Right lobe of liver (tissue), 6 donors: ENCODE data around the gene PRDM16. TPM values are rescaled to one million over a fixed set of nuclear protein-coding genes. Genes with fewer than 3 reads are reported as not detected.

Experiments
- ATAC-seq, 4 donors: fragments of 200-7000 bp; cut with Tn5 transposase; one replicate each; pipeline ENCODE4 v1.9.1; 2020; ENCODE audit warnings: mild to moderate bottlenecking in 4 of 4, moderate library complexity in 4 of 4
- DNase-seq, 3 donors: peaks; one replicate each; pipeline ENCODE4 v3.0.0-alpha.2; 2020
- H3K27ac ChIP-seq, 3 donors: fragments of 200-600 bp; one replicate each; pipeline ENCODE4 v1.8.0; 2022
- H3K27me3 ChIP-seq, 2 donors: fragments of 200-600 bp; one replicate each; pipeline ENCODE4 v1.8.0; 2022
- H3K36me3 ChIP-seq, 4 donors: fragments of 200-600 bp; sonication (generic) in 1 of 4; one replicate each; pipeline versions ENCODE4 v1.5.1 to v1.8.0; 2017 to 2022; ENCODE audit warnings: control low read depth in 1 of 4
- H3K4me1 ChIP-seq, 4 donors: fragments of 200-600 bp; sonication (generic) in 1 of 4; one replicate each; pipeline versions ENCODE4 v1.5.1 to v1.8.0; 2017 to 2022; ENCODE audit warnings: control low read depth in 1 of 4
- H3K4me3 ChIP-seq, 3 donors: fragments of 200-600 bp; one replicate each; pipeline ENCODE4 v1.8.0; 2022
- H3K9me3 ChIP-seq, 4 donors: fragments of 200-600 bp; sonication (generic) in 1 of 4; one replicate each; pipeline versions ENCODE4 v1.5.1 to v1.8.0; 2017 to 2022; ENCODE audit warnings: control low read depth in 1 of 4
- POLR2A ChIP-seq: fragments of 450-650 bp; IDR thresholded peaks from one replicate; pipeline ENCODE4 v1.6.1; 2017; ENCODE audit warnings: antibody characterized with exemption, mild to moderate bottlenecking
- WGBS: methylation state at CpG from one replicate; pipeline ENCODE4 v1.1.6; 2018; ENCODE audit warnings: low coverage, low lambda C conversion rate; ENCODE audit not compliant: insufficient coverage; ENCODE audit errors: missing lambda C conversion rate; 5-methylcytosine and 5-hydroxymethylcytosine counted together
- intact Hi-C, 2 donors: fragments of 100-400 bp; cut with DNase I; formaldehyde crosslinking; loops; one replicate each; pipeline versions ENCODE4 v1.11.2 to v1.14.1; 2022
- total RNA-seq, 6 experiments: library from RNA; depleted of rRNA in 2 of 6; stranded (reverse); fragments of >200 nt in 2 of 6; fragmentation: NEBNext Ultra II Directional in 3 of 6; extraction: Animal tissue kit (Norgen Biotek cat#: 25700) in 3 of 6; gene quantifications; one replicate each; pipeline versions ENCODE4 v1.1.0 to v1.2.4, GENCODE V29; 2016 to 2023
- TF ChIP-seq, protein P1 (sequence below), 4 donors: fragments of 200-600 bp in 3 of 4; fragments of 450-650 bp in 1 of 4; IDR thresholded peaks; one replicate each; pipeline versions ENCODE4 v1.5.1 to v1.8.0; 2016 to 2022; ENCODE audit warnings: antibody characterized with exemption in 4 of 4, mild to moderate bottlenecking in 2 of 4
- donor health status: DM: no; HTN: yes; CAD: no.
- donor health status: DM: no; HTN: no; CAD: no.
- donor health status: DM: no; HTN: no; CAD: no.
- donor health status: DM: no; HTN: yes; CAD: no.
- donor health status: DM: no; HTN: yes; CAD: no.

PRDM16 gene
- total RNA-seq, 6 experiments from 2014 or later, result 0.06 to 0.75 (median 0.28) TPM

- peak in 1 of 4 donors; percentile 10 for ATAC-seq
- no peak overlapping the region for H3K4me3 ChIP-seq
- no peak for DNase-seq
- peaks cover 0 to 6% of the 10 kb centered on the region in 2 donors for H3K27me3 ChIP-seq
- no peak overlapping the region for H3K27ac ChIP-seq
- no peaks in the 10 kb centered on the region for H3K4me1 ChIP-seq
- no peak for TF ChIP-seq POLR2A
- TF ChIP-seq, protein P1, sequence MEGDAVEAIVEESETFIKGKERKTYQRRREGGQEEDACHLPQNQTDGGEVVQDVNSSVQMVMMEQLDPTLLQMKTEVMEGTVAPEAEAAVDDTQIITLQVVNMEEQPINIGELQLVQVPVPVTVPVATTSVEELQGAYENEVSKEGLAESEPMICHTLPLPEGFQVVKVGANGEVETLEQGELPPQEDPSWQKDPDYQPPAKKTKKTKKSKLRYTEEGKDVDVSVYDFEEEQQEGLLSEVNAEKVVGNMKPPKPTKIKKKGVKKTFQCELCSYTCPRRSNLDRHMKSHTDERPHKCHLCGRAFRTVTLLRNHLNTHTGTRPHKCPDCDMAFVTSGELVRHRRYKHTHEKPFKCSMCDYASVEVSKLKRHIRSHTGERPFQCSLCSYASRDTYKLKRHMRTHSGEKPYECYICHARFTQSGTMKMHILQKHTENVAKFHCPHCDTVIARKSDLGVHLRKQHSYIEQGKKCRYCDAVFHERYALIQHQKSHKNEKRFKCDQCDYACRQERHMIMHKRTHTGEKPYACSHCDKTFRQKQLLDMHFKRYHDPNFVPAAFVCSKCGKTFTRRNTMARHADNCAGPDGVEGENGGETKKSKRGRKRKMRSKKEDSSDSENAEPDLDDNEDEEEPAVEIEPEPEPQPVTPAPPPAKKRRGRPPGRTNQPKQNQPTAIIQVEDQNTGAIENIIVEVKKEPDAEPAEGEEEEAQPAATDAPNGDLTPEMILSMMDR (IDR thresholded peaks at IDR 0.05), result no peak
- no peaks in the 10 kb centered on the region for H3K36me3 ChIP-seq
- 26% methylated on average over 19 of the region's 59 CpGs for WGBS
- no peaks in the 10 kb centered on the region for H3K9me3 ChIP-seq
- intact Hi-C loops, result no loop called here
Measured at GRCh38 chr1:3393987-3394920, 325.3 kb downstream of the PRDM16 start.

DNA sequence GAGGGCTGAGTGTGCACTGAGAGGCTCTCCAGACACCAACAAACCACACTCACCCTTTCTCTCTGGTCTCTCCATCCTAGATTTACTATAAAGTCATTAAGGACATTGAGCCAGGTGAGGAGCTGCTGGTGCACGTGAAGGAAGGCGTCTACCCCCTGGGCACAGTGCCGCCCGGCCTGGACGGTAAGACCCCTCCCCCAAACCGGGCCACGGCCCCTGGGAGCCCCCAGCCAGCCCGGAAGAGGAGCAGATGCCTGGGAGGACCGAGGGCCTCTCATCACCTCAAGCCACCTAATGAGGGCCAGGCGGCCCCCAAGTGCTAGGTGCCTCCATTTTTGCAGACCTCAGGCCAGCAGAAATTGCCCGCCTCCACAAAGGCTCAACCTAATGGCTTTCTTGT is 327.4 kb downstream of the PRDM16 start:
- Histone ChIP-seq H3K36me3 (no peaks in the 10 kb centered on the region), H3K4me1 (no peaks in the 10 kb centered on the region), H3K4me3 (no peak overlapping the region), H3K27me3 (peaks cover 0 to 6% of the 10 kb centered on the region in 2 donors), H3K9me3 (no peaks in the 10 kb centered on the region), H3K27ac (no peak overlapping the region)
- WGBS, result 81% methylated on average over 7 of the region's 11 CpGs
- intact Hi-C loops, result no loop called here
- TF ChIP-seq POLR2A, result no peak
- TF ChIP-seq, protein P1 (IDR thresholded peaks at IDR 0.05), result no peak
- DNase-seq (no peak), ATAC-seq (no peak)

DNA sequence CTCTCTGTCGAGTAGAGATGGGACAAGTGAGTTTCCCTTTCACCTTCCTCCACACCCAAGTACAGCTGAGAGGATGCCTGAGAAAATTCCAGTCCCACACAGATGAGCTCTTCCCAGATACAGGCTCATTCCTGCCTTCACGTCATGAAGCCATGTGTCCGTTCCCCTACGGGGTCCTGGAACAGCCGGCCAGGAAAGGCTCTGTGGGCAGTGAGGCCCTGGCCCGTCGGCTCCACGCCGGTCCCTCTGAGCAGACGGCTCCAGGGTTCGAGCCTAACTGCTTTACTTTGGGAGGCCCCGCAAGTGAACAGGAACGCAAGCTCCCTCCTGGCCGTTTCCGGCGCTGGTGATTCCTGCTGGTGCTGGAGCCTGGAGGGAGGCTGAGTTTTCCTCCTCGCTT is 328.3 kb downstream of the PRDM16 start:
- no peak for ATAC-seq
- Histone ChIP-seq H3K9me3 (no peaks in the 10 kb centered on the region), H3K36me3 (no peaks in the 10 kb centered on the region), H3K4me1 (no peaks in the 10 kb centered on the region), H3K4me3 (no peak overlapping the region), H3K27ac (no peak overlapping the region), H3K27me3 (peaks cover 0 to 5% of the 10 kb centered on the region in 2 donors)
- intact Hi-C loops, result no loop called here
- DNase-seq, result no peak
- whole genome bisulfite sequencing, result 83% methylated on average over 10 of the region's 17 CpGs
- TF ChIP-seq POLR2A, result no peak
- TF ChIP-seq, protein P1 (IDR thresholded peaks at IDR 0.05), result no peak

- Histone ChIP-seq H3K9me3 (no peaks in the 10 kb centered on the region), H3K27me3 (no peaks in the 10 kb centered on the region), H3K36me3 (no peaks in the 10 kb centered on the region), H3K27ac (no peak overlapping the region), H3K4me1 (no peaks in the 10 kb centered on the region), H3K4me3 (no peak overlapping the region)
- intact Hi-C loops, result no loop called here
- WGBS, result 64% methylated on average over 22 of the region's 25 CpGs
- DNase-seq (no peak), ATAC-seq (no peak)
- TF ChIP-seq, protein P1 (IDR thresholded peaks at IDR 0.05), result no peak
- no peak for TF ChIP-seq POLR2A
Measured at GRCh38 chr1:3398396-3399140, 329.6 kb downstream of the PRDM16 start.
